Breast epithelium (tissue), 3 donors: ENCODE data around the gene ZNF48.

Experiments used
- CTCF ChIP-seq, 3 donors: fragments of 450-650 bp; IDR thresholded peaks; one replicate each; pipeline ENCODE4 v1.5.1; 2016 to 2017; ENCODE audit warnings: antibody characterized with exemption in 3 of 3, mild to moderate bottlenecking in 3 of 3, moderate library complexity in 3 of 3
- POLR2A ChIP-seq: fragments of 450-650 bp; IDR thresholded peaks from one replicate; pipeline ENCODE4 v1.6.1; 2016; ENCODE audit warnings: antibody characterized with exemption, mild to moderate bottlenecking, moderate library complexity
- POLR2AphosphoS5 ChIP-seq, 3 donors: sonication (generic); formaldehyde crosslinking; IDR thresholded peaks; one replicate each; pipeline ENCODE4 v1.6.1; 2017; ENCODE audit warnings: antibody characterized with exemption in 3 of 3

GRCh38 chr16:30398661-30399434 is 3.6 kb downstream of the ZNF48 start:
- TF ChIP-seq CTCF (IDR thresholded peaks at IDR 0.05), result no peak
- TF ChIP-seq POLR2A, result no peak
- no peak for TF ChIP-seq POLR2AphosphoS5 (IDR thresholded peaks at IDR 0.05)
